Measurements from ENCODE around the gene GJD4.

The GJD4 gene

GRCh38 chr10:35626971-35627507, 21.9 kb downstream of the GJD4 start:
- DNase-seq (ENCODE audit: low spot score) = no peak

- no peak for DNase-seq (ENCODE audit: low spot score)
These were observed 26.3 kb downstream of the GJD4 start for GRCh38 chr10:35631404-35631803.

GRCh38 chr10:35632027-35632426, 26.9 kb downstream of the GJD4 start:
- DNase-seq (ENCODE audit: low spot score) = no peak

- no peak for DNase-seq (ENCODE audit: low spot score)
These were observed 28.2 kb downstream of the GJD4 start for GRCh38 chr10:35633006-35633980.

GRCh38 chr10:35635576-35635975, 30.4 kb downstream of the GJD4 start:
- peak; percentile 42 for DNase-seq (ENCODE audit: low spot score)

- no peak for DNase-seq (ENCODE audit: low spot score)
These were observed 31.8 kb downstream of the GJD4 start for GRCh38 chr10:35636956-35637355.

- no peak for DNase-seq (ENCODE audit: low spot score)
These were observed 32.3 kb downstream of the GJD4 start for GRCh38 chr10:35637462-35637861.

- no peak for DNase-seq (ENCODE audit: low spot score)
These were observed 33.0 kb downstream of the GJD4 start for GRCh38 chr10:35638101-35638500.

GRCh38 chr10:35639021-35639727, 34.0 kb downstream of the GJD4 start:
- no peak for DNase-seq (ENCODE audit: low spot score)

- DNase-seq (ENCODE audit: low spot score) = no peak
These were observed 34.7 kb downstream of the GJD4 start for GRCh38 chr10:35639728-35640401.

GRCh38 chr10:35640474-35640873, 35.3 kb downstream of the GJD4 start:
- DNase-seq (ENCODE audit: low spot score) = no peak

- DNase-seq (ENCODE audit: low spot score) = no peak
These were observed 36.0 kb downstream of the GJD4 start for GRCh38 chr10:35640951-35641675.

GRCh38 chr10:35641676-35642034, 36.5 kb downstream of the GJD4 start:
- no peak for DNase-seq (ENCODE audit: low spot score)

- peak; percentile 66 for DNase-seq (ENCODE audit: low spot score)
These were observed 37.1 kb downstream of the GJD4 start, which contains the start of gene FZD8 for GRCh38 chr10:35642035-35642792. Gene FZD8, minus strand, starts transcription at chr10:35642296. Its CDS starts 867 bp downstream, at chr10:35641429.

GRCh38 chr10:35642793-35643114, 37.6 kb downstream of the GJD4 start:
- DNase-seq (ENCODE audit: low spot score) = no peak

GRCh38 chr10:35643151-35644049, 38.3 kb downstream of the GJD4 start:
- DNase-seq (ENCODE audit: low spot score) = no peak

- DNase-seq (ENCODE audit: low spot score) = no peak
These were observed 39.2 kb downstream of the GJD4 start for GRCh38 chr10:35644050-35644950.

- no peak for DNase-seq (ENCODE audit: low spot score)
These were observed 45.8 kb downstream of the GJD4 start for GRCh38 chr10:35650894-35651293.

GRCh38 chr10:35652824-35653223, 47.7 kb downstream of the GJD4 start:
- no peak for DNase-seq (ENCODE audit: low spot score)

All from COLO829 (cell line).